HG02588 (cell line): Measurements from ENCODE around the gene KRT38.
"Not testable (repeated sequence)": the region's sequence is repeated elsewhere in the genome, so short reads cannot be mapped to it uniquely, and the experiment has no call there.

Experiments used
- ATAC-seq: cut with Tn5 transposase; IDR thresholded peaks from one replicate; pipeline ENCODE4 v1.9.1; 2021; ENCODE audit warnings: mild to moderate bottlenecking, moderate library complexity; ENCODE audit not compliant: unreplicated experiment

The KRT38 gene

GRCh38 chr17:41463746-41464145 is 23.0 kb upstream of the KRT38 start:
- ATAC-seq: no peak

- ATAC-seq: no peak
Measured at GRCh38 chr17:41462705-41463104, 21.9 kb upstream of the KRT38 start.

DNA sequence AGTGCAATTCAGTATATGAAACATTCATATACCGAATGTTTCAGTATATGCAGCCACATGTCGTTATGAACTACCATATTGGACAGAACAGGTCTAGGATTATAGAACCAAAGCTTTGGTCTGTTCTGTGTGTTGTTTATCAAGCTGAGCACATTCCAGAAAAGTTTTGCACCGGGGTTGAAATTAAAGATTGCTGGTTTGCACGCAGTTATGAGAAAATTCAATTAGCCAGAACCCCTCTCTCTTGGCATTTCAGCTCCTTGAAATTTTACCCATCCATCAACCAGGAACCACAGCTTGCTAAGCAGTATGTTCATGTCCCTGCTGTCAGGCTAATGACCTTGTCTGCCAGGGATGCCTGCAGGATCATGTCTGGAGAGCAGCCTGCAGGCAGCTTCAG is 16.9 kb upstream of the KRT38 start:
- ATAC-seq: no peak

DNA sequence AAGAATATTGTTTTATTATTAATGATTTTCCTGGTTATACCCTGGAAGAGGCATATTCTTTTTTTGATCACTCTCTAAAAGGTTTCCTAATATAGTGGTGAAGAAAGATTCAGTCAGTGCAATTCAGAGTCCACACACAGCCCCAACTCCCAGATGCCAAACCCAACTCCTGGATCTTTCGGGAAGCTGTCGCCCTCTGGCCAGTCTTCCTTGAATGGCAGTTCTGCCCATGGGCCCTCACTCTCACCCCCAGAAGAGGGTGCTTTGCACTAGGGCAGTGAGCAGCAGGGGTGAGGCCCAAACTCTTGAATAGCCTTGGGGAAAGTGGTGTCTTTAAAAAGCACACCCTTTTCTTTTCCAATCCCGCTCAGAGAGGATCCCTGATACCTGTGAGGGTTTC is 15.4 kb upstream of the KRT38 start:
- no peak for ATAC-seq

- no peak for ATAC-seq
Measured at GRCh38 chr17:41455236-41455635, 14.5 kb upstream of the KRT38 start.

- ATAC-seq: no peak
Measured at GRCh38 chr17:41453066-41453465, 12.3 kb upstream of the KRT38 start.

- ATAC-seq: no peak
Measured at GRCh38 chr17:41452281-41452680, 11.5 kb upstream of the KRT38 start.

- ATAC-seq: no peak
Measured at GRCh38 chr17:41451154-41451728, 10.5 kb upstream of the KRT38 start.

DNA sequence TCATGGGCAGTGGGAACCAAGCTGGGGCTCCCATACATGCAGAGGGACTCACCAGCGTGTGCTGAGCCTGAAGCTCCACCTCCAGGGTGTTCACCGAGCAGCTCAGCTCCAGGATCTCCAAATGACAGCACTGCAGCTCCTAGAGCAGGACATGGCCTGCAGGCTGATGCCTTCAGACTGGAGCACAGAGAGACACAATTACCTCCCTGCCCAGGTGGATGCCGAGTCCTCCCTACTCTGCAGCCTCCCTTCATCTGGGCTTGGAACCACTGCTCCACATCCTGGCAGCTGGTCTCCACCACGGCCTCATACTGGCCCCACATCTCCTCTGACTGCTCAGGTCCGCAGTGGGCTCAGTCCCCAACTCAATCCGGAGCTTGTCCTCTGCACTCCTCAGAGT is 8.2 kb upstream of the KRT38 start:
- ATAC-seq: no peak

GRCh38 chr17:41448506-41448905 is 7.7 kb upstream of the KRT38 start:
- ATAC-seq: no peak

- no peak for ATAC-seq
Measured at GRCh38 chr17:41446806-41447205, 6.0 kb upstream of the KRT38 start.

GRCh38 chr17:41444640-41445039 is 3.9 kb upstream of the KRT38 start:
- no peak for ATAC-seq

- ATAC-seq: no peak
Measured at GRCh38 chr17:41444186-41444585, 3.4 kb upstream of the KRT38 start.

GRCh38 chr17:41442739-41443138 is 2.0 kb upstream of the KRT38 start:
- no peak for ATAC-seq

DNA sequence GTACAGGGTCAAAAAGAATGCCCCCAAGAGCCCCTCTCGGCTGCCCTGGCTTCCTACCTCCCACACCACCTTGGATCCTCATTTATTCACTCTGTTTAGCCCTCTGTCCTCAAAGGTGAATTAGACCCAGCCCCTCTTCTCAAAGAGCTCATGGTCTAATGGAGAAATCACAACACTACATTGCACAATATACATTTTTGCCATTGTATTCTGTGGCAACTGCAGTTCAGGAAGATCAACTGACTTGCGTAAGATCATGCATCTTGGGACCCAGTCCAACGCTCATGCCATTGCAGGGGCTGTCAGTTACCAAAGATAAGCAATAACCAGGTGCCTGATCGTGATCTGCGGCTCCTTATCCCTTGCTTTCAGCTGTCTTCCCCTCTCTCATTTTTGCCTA is 1.4 kb downstream of the KRT38 start:
- no peak for ATAC-seq

DNA sequence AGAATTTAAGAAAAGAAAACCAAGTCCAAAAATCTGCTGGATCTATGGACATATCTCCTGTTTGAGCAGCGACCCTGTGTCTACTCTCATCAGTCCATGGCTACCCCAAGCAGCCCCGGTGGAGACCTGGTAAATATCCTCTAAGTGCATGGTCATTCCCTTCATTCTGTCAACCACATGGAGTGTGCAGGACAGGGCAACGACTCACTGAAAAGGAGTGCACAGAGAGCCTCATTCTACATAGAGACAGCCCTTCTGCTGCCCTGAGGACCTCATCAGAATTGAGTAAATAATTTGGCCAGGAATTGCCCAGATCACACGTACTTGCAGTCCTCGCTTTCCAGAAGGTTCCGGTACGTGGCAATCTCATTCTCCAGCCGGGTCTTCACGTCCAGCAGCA is 3.0 kb downstream of the KRT38 start:
- ATAC-seq: no peak

DNA sequence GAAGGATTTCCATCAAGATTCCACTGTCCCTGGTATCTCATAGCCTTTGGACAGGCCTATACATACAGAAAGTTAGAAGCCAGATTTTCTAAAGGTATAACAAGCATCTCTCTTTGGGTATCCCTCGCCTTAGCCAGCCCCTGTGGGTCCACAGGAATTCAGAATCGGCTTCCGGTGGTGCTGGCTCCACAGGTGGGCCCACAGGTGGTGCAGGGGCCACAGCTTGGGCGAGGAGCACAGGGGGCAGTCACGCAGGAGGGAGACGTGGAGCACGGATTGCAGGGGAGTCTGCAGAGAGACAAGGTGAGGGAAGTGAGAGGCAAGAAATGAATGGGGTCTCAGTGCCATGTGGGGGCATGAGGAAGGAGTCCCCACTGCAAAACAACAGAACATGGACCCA is 3.5 kb downstream of the KRT38 start:
- ATAC-seq: no peak

- ATAC-seq: no peak
Measured at GRCh38 chr17:41434415-41434814, 6.4 kb downstream of the KRT38 start.

GRCh38 chr17:41434005-41434404 is 6.8 kb downstream of the KRT38 start:
- no peak for ATAC-seq

- ATAC-seq: no peak
Measured at GRCh38 chr17:41433586-41433985, 7.2 kb downstream of the KRT38 start.

DNA sequence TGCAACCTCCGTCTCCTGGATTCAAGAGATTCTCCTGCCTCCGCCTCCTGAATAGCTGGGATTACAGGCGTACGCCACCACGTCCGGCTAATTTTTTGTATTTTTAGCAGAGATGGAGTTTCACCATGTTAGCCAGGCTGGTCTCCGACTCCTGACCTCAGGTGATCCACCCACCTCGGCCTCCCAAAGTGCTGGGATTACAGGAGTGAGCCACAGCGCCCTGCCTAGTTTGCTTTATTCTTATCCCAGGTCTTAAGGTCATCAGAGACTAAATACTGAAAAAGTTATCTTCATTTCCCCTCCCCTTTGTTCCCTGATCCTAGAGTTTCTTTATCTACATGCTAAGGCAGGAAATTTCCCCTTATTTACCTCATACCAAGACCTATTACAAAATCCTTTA is 10.4 kb downstream of the KRT38 start:
- ATAC-seq: not testable (repeated sequence)

- ATAC-seq: no peak
Measured at GRCh38 chr17:41429667-41430066, 11.1 kb downstream of the KRT38 start.

DNA sequence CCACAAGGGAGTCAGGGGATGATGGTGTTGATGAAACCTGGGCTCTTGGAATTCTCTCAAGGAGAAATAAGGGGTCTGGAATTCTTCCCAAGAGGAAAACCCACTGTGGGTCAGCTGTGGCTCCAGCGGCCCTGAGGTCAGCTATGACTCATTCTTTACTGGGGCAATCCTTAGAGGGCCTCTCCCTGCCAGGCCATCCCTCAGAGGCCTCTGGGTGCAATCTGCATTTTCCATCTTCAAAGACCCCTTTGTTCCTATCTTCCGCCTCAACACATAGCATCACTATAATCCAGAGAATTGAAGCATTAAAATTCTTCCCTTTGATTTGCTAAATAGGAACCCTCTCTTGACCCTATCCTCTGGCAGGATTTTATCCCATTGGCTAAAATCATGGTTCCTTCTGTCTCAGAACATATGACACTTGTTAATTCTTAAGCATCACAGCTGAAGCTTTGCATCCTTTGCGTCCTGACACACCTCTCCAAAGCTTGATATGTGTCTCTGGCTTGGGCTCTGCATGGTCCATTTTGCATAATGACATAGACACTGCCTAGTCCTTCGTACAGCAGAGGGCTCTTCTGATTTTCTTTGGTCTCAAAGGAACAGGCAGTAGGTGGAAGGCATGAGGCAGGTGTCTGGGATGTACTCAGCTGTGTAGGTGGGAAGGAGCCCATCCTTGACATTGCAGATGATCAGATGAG is 12.0 kb downstream of the KRT38 start:
- no peak for ATAC-seq
